Measurements from ENCODE around the gene PLA2G2F.

Gene PLA2G2F

DNA sequence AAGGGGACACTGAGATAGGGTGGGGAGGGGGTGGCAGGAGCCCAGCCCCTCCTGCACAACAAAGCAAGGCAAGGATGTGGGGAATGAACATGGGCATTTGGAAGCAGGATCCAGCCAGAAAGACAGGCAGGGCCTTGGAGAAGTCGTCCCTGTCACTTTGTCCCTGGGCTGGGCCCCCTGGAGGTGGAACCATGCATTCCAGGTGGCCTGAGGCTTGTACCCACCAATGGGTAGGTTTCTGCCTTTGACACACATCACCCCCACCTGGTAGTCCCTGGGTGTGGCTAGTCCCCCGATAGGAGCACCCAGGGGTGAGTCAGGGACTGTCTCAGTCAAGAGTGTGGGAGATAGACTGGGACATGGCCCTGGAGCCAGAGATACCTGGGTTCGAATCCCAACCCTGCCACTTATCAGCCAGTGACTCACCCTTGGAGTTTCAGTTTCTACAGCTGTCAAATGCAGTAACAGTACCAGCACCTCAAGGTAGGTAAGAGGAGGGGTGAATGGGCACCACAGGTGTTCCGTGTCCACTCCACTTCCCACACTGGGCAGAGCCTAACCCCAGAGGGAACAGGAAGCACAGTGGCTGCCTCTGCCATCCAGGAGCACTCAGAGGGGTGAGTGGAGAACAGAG lies 29.8 kb upstream of the PLA2G2F start:
- Histone ChIP-seq H3F3A (ENCODE audit: insufficient read depth) (no peaks in the 10 kb centered on the region), H3K9me3 (ENCODE audit: insufficient read depth, low read length) (no peaks in the 10 kb centered on the region), H3K36me3 (ENCODE audit: low read length) (no peaks in the 10 kb centered on the region), H3K27ac (ENCODE audit: low read depth, low read length) (no peak overlapping the region), H2AFZ (ENCODE audit: low read depth, low read length, severe bottlenecking) (no peak overlapping the region), H4K20me1 (ENCODE audit: low read depth, low read length) (no peaks in the 10 kb centered on the region), H3K9ac (ENCODE audit: low read length) (no peak overlapping the region), H3K4me2 (ENCODE audit: low read depth, low read length, poor library complexity, severe bottlenecking) (no peak overlapping the region), H3K79me2 (ENCODE audit: insufficient read depth, low read length) (no peaks in the 10 kb centered on the region), H3K27me3 (ENCODE audit: low read length) (no peaks in the 10 kb centered on the region), H3K9me2 (replicated peaks; ENCODE audit: insufficient read depth, low read length) (no peaks in the 10 kb centered on the region), H3K4me3 (ENCODE audit: insufficient read depth, low read length, poor library complexity, severe bottlenecking) (no peak overlapping the region)
- no peak for TF ChIP-seq EZH2phosphoT487 (conservative IDR thresholded peaks at IDR 0.05; ENCODE audit: low read length)

DNA sequence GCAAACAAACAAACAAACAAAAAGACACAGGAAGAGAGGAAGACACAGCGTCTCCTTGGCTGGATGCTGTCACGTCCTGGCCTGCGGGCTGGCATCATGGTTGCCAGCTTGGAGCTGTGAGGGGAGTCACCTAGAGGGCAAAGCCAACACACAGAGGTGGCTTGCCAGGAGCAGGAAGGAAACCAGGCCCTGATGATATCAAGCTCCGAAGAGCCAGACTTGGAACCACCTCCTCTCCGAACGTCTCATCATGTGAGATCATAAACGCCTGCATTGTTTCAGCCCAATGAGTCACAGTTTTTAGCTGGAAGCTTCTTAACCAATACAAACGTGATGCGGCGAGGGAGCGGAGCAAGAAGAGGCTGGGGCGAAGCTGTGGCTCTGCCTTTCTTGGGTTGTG lies 28.4 kb upstream of the PLA2G2F start:
- Histone ChIP-seq H3K9ac (ENCODE audit: low read length) (no peak overlapping the region), H3K9me2 (replicated peaks; ENCODE audit: insufficient read depth, low read length) (no peaks in the 10 kb centered on the region), H3K4me3 (ENCODE audit: insufficient read depth, low read length, poor library complexity, severe bottlenecking) (no peak overlapping the region), H4K20me1 (ENCODE audit: low read depth, low read length) (no peaks in the 10 kb centered on the region), H3K4me2 (ENCODE audit: low read depth, low read length, poor library complexity, severe bottlenecking) (no peak overlapping the region), H3K27me3 (ENCODE audit: low read length) (no peaks in the 10 kb centered on the region), H3F3A (ENCODE audit: insufficient read depth) (no peaks in the 10 kb centered on the region), H3K27ac (ENCODE audit: low read depth, low read length) (no peak overlapping the region), H2AFZ (ENCODE audit: low read depth, low read length, severe bottlenecking) (no peak overlapping the region), H3K36me3 (ENCODE audit: low read length) (no peaks in the 10 kb centered on the region), H3K79me2 (ENCODE audit: insufficient read depth, low read length) (no peaks in the 10 kb centered on the region), H3K9me3 (ENCODE audit: insufficient read depth, low read length) (no peaks in the 10 kb centered on the region)
- TF ChIP-seq, protein P1, sequence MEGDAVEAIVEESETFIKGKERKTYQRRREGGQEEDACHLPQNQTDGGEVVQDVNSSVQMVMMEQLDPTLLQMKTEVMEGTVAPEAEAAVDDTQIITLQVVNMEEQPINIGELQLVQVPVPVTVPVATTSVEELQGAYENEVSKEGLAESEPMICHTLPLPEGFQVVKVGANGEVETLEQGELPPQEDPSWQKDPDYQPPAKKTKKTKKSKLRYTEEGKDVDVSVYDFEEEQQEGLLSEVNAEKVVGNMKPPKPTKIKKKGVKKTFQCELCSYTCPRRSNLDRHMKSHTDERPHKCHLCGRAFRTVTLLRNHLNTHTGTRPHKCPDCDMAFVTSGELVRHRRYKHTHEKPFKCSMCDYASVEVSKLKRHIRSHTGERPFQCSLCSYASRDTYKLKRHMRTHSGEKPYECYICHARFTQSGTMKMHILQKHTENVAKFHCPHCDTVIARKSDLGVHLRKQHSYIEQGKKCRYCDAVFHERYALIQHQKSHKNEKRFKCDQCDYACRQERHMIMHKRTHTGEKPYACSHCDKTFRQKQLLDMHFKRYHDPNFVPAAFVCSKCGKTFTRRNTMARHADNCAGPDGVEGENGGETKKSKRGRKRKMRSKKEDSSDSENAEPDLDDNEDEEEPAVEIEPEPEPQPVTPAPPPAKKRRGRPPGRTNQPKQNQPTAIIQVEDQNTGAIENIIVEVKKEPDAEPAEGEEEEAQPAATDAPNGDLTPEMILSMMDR (IDR thresholded peaks at IDR 0.05; ENCODE audit: insufficient read depth, low read length, poor library complexity, severe bottlenecking) = no peak
- no peak for TF ChIP-seq EZH2phosphoT487 (conservative IDR thresholded peaks at IDR 0.05; ENCODE audit: low read length)

DNA sequence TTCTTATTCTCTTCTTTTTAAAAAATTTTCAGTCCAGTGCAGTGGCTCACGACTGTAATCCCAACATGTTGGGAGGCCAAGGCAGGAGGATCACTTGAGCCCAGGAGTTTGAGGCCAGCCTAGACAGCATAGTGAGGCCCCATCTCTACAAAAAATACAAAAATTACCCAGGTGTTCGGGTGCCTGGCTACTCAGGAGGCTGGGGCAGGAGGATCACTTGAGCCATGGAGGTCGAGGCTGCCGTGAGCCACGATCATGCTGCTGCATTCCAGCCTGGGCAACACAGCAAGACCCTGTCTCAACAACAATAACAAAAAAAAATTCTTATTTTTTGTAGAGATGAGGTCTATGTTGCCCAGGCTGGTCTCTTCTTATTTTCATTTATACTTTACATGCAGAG lies 27.7 kb upstream of the PLA2G2F start:
- Histone ChIP-seq H3K27me3 (ENCODE audit: low read length) (no peaks in the 10 kb centered on the region), H3K4me3 (ENCODE audit: insufficient read depth, low read length, poor library complexity, severe bottlenecking) (no peak overlapping the region), H3K9me3 (ENCODE audit: insufficient read depth, low read length) (no peaks in the 10 kb centered on the region), H3K36me3 (ENCODE audit: low read length) (no peaks in the 10 kb centered on the region), H3F3A (ENCODE audit: insufficient read depth) (no peaks in the 10 kb centered on the region), H4K20me1 (ENCODE audit: low read depth, low read length) (no peaks in the 10 kb centered on the region), H3K79me2 (ENCODE audit: insufficient read depth, low read length) (no peaks in the 10 kb centered on the region), H3K9ac (ENCODE audit: low read length) (no peak overlapping the region), H2AFZ (ENCODE audit: low read depth, low read length, severe bottlenecking) (no peak overlapping the region), H3K4me2 (ENCODE audit: low read depth, low read length, poor library complexity, severe bottlenecking) (no peak overlapping the region), H3K9me2 (replicated peaks; ENCODE audit: insufficient read depth, low read length) (no peaks in the 10 kb centered on the region), H3K27ac (ENCODE audit: low read depth, low read length) (no peak overlapping the region)
- no peak for TF ChIP-seq EZH2phosphoT487 (conservative IDR thresholded peaks at IDR 0.05; ENCODE audit: low read length)
- TF ChIP-seq, protein P1 (IDR thresholded peaks at IDR 0.05; ENCODE audit: insufficient read depth, low read length, poor library complexity, severe bottlenecking) = no peak

DNA sequence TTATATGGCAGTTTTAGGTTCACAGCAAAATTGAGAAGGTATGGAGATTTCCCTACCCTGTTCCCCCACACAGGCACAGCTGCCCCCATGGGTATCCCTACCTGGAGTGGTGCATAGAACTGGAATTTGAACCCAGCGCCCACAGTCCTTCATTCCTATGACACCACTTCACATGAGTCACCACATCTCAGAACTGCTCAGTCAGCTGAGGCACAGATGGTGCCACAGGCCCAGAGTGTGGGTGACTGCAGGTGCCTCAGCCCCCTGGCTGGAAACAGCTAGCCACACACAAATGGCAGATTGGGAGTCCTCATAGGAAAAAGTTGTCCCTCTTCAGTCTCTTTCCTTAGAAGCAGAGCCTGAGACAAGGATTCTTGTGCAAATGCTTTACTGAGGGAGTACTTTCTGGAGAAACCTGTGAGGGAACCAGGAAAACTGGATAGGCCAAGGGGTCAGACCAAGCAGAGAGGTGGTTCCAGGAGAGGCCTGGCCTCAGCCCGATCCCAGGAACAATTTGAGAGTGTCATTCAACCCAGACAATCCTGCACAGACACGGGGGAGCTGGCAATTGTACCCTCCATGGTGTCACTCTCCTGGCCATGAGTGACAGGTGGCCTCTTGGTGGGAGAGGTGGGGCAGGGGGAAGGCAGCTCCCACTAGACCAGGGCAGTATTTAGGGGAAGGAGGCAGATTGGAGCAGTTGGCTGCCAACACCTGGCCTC lies 26.7 kb upstream of the PLA2G2F start:
- Histone ChIP-seq H3K27ac (ENCODE audit: low read depth, low read length) (no peak overlapping the region), H2AFZ (ENCODE audit: low read depth, low read length, severe bottlenecking) (no peak overlapping the region), H3K9ac (ENCODE audit: low read length) (no peak overlapping the region), H3F3A (ENCODE audit: insufficient read depth) (no peaks in the 10 kb centered on the region), H3K27me3 (ENCODE audit: low read length) (no peaks in the 10 kb centered on the region), H3K9me2 (replicated peaks; ENCODE audit: insufficient read depth, low read length) (no peaks in the 10 kb centered on the region), H3K36me3 (ENCODE audit: low read length) (no peaks in the 10 kb centered on the region), H4K20me1 (ENCODE audit: low read depth, low read length) (no peaks in the 10 kb centered on the region), H3K4me2 (ENCODE audit: low read depth, low read length, poor library complexity, severe bottlenecking) (no peak overlapping the region), H3K4me3 (ENCODE audit: insufficient read depth, low read length, poor library complexity, severe bottlenecking) (no peak overlapping the region), H3K9me3 (ENCODE audit: insufficient read depth, low read length) (no peaks in the 10 kb centered on the region), H3K79me2 (ENCODE audit: insufficient read depth, low read length) (no peaks in the 10 kb centered on the region)
- TF ChIP-seq EZH2phosphoT487 (conservative IDR thresholded peaks at IDR 0.05; ENCODE audit: low read length) = no peak
- TF ChIP-seq, protein P1 (IDR thresholded peaks at IDR 0.05; ENCODE audit: insufficient read depth, low read length, poor library complexity, severe bottlenecking) = no peak
